GM12892 (cell line): ENCODE results near the gene ABHD17B.

Source experiments
- POLR2A ChIP-seq: IDR thresholded peaks from 2 replicates; pipeline ENCODE4 v1.6.1; 2011; ENCODE audit warnings: low read depth, low read length, control low read depth
- POLR2AphosphoS5 ChIP-seq: IDR thresholded peaks from 2 replicates; pipeline ENCODE4 v1.6.1; 2011; ENCODE audit warnings: low read depth, low read length, control low read depth

DNA sequence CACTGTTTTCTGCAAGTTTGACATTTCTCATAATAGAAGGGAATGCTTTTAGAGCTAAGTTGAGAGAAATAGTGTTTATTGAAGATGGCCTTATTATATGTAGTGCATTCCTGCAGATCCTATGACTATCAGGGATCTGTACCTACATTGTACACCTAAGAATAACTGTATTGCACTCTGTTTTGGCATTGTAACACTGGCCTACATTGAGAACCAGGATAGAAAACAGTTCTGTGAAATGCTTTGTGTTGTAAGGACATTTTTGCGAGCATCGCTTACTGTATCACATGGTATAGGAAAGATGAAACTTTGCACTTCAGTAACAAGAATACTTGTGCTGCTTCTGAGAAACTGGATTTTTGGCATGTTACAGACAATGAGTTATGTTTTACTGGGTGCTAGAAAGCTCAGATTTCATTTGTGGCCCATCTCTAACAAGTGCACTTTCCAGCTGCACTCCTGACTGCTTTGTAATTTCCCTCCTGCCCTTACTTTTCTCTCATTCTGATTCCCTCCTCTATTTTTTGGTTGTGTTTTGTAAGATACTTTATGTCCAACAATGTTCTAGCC is 31.1 kb upstream of the ABHD17B start:
- TF ChIP-seq POLR2AphosphoS5 = no peak
- no peak for TF ChIP-seq POLR2A
